Ishikawa (cell line): Measurements from ENCODE around the gene RAPGEF4.

Experiments used
- CEBPB ChIP-seq: IDR thresholded peaks from 2 replicates; pipeline ENCODE4 v1.6.1; 2012
- RAD21 ChIP-seq: IDR thresholded peaks from 2 replicates; pipeline ENCODE4 v1.6.1; 2012; ENCODE audit warnings: low read depth

GRCh38 chr2:172735582-172736423 is at the start of gene RAPGEF4:
- no peak for TF ChIP-seq CEBPB
- no peak for TF ChIP-seq RAD21
